Testis (tissue), 3 donors: ENCODE results near the gene CYTH4. TPM values are rescaled to one million over a fixed set of nuclear protein-coding genes. Genes with fewer than 3 reads are reported as not detected.

Experiments
- DNase-seq: peaks from one replicate; pipeline ENCODE4 v3.0.0-alpha.2; 2019
- H3K27ac ChIP-seq, 2 donors: fragments of 200-600 bp; sonication (generic); one replicate each; pipeline ENCODE4 v1.5.1; 2019
- H3K27me3 ChIP-seq: fragments of 200-600 bp; sonication (generic); one replicate; pipeline ENCODE4 v1.5.1; 2019
- H3K36me3 ChIP-seq: fragments of 200-600 bp; sonication (generic); one replicate; pipeline ENCODE4 v1.5.1; 2017; ENCODE audit warnings: low read depth; ENCODE audit errors: missing control alignments
- H3K4me1 ChIP-seq: fragments of 200-600 bp; sonication (generic); one replicate; pipeline ENCODE4 v1.5.1; 2019
- H3K4me3 ChIP-seq, 2 donors: fragments of 200-600 bp; sonication (generic); one replicate each; pipeline ENCODE4 v1.5.1; 2017 to 2019
- H3K9me3 ChIP-seq: fragments of 200-600 bp; sonication (generic); one replicate; pipeline ENCODE4 v1.5.1; 2017
- POLR2A ChIP-seq: fragments of 450-650 bp; IDR thresholded peaks from one replicate; pipeline ENCODE4 v1.6.1; 2017; ENCODE audit warnings: antibody characterized with exemption, mild to moderate bottlenecking, moderate library complexity
- WGBS, 2 donors: methylation state at CpG; one replicate each; pipeline ENCODE4 v1.1.5; 2018; 5-methylcytosine and 5-hydroxymethylcytosine counted together
- intact Hi-C: fragments of 100-400 bp; cut with DNase I; formaldehyde crosslinking; loops from one replicate; pipeline ENCODE4 v1.15.1; 2023; ENCODE audit warnings: low total_unique reads
- polyA plus RNA-seq: library from polyadenylated mRNA; stranded (reverse); fragments of 350-450 nt; fragmentation: Illumina TruSeq; extraction: RNeasy Lipid Tissue Mini Kit (QIAGEN cat#74804); gene quantifications from one replicate; pipeline ENCODE4 v1.2.3, GENCODE V29; 2014; ENCODE audit warnings: low read depth, low replicate concordance; ENCODE audit not compliant: insufficient read depth
- total RNA-seq, 2 donors: library from RNA; depleted of rRNA; stranded (reverse); fragments of >200 nt; gene quantifications; one replicate each; pipeline ENCODE4 v1.2.3, GENCODE V29; 2016
- TF ChIP-seq, protein P1 (sequence below), 3 experiments: fragments of 450-650 bp in 2 of 3; fragments of 200-600 bp in 1 of 3; sonication (generic) in 1 of 3; IDR thresholded peaks; one replicate each; pipeline ENCODE4 v1.5.1; 2016 to 2019; ENCODE audit warnings: antibody characterized with exemption in 3 of 3, mild to moderate bottlenecking in 2 of 3, moderate library complexity in 1 of 3

The CYTH4 gene
- total and polyA plus RNA-seq, 3 donors from 2014 or later = 2.7 to 7.2 (median 6.8) TPM

GRCh38 chr22:37269936-37270678 is 12.2 kb upstream of the CYTH4 start:
- no peaks in the 10 kb centered on the region for H3K9me3 ChIP-seq
- H3K4me3 ChIP-seq = no peak overlapping the region
- no peak for TF ChIP-seq POLR2A
- TF ChIP-seq, protein P1, sequence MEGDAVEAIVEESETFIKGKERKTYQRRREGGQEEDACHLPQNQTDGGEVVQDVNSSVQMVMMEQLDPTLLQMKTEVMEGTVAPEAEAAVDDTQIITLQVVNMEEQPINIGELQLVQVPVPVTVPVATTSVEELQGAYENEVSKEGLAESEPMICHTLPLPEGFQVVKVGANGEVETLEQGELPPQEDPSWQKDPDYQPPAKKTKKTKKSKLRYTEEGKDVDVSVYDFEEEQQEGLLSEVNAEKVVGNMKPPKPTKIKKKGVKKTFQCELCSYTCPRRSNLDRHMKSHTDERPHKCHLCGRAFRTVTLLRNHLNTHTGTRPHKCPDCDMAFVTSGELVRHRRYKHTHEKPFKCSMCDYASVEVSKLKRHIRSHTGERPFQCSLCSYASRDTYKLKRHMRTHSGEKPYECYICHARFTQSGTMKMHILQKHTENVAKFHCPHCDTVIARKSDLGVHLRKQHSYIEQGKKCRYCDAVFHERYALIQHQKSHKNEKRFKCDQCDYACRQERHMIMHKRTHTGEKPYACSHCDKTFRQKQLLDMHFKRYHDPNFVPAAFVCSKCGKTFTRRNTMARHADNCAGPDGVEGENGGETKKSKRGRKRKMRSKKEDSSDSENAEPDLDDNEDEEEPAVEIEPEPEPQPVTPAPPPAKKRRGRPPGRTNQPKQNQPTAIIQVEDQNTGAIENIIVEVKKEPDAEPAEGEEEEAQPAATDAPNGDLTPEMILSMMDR (IDR thresholded peaks at IDR 0.05) = no peak
- intact Hi-C loops = no loop called here
- WGBS, 2 donors = 78% methylated on average over 8 of the region's 8 CpGs
- H3K27ac ChIP-seq = no peak overlapping the region
- DNase-seq = no peak
- H3K4me1 ChIP-seq = no peaks in the 10 kb centered on the region
- no peaks in the 10 kb centered on the region for H3K27me3 ChIP-seq
- no peaks in the 10 kb centered on the region for H3K36me3 ChIP-seq

DNA sequence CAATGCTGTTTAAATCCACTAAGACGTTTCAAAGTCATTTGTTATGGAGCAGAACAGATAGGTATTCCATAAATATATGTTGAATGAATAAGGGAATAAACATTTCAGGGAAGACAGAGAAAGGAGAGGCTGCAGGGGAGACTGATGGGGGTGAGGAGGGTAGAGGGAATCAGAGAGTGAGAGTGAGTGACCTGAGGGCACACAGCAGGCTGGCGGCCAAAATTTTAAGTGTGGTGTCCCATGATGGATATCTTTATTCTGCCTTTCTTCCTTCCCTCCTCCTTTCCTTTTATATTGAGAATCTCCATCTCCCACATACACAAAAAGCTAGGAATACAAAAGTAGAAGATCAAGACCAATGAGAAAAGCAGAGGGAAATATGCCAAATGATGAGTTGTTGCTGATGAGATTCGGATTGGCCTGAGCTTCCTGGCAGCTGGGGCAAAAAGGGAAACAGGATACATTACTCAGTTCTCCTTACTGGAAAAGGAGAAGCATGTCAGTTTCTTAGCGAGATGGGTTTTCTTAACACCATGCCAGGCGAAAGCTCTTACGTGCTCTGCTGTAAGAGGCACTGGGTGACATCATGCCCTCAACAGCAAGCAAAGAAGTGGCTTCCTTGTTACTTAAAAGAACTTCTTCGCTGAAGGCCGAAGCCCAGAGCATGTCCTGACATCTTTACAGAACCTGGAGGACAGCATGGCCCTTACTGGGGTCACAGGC is 11.2 kb upstream of the CYTH4 start:
- TF ChIP-seq, protein P1 (IDR thresholded peaks at IDR 0.05) = no peak
- H3K27ac ChIP-seq = no peak overlapping the region
- intact Hi-C loops = no loop called here
- H3K36me3 ChIP-seq = no peaks in the 10 kb centered on the region
- DNase-seq = no peak
- H3K4me3 ChIP-seq = no peak overlapping the region
- WGBS, 2 donors = 78 to 82% methylated on average over 8 of the region's 8 CpGs
- no peaks in the 10 kb centered on the region for H3K4me1 ChIP-seq
- no peaks in the 10 kb centered on the region for H3K9me3 ChIP-seq
- H3K27me3 ChIP-seq = no peaks in the 10 kb centered on the region

DNA sequence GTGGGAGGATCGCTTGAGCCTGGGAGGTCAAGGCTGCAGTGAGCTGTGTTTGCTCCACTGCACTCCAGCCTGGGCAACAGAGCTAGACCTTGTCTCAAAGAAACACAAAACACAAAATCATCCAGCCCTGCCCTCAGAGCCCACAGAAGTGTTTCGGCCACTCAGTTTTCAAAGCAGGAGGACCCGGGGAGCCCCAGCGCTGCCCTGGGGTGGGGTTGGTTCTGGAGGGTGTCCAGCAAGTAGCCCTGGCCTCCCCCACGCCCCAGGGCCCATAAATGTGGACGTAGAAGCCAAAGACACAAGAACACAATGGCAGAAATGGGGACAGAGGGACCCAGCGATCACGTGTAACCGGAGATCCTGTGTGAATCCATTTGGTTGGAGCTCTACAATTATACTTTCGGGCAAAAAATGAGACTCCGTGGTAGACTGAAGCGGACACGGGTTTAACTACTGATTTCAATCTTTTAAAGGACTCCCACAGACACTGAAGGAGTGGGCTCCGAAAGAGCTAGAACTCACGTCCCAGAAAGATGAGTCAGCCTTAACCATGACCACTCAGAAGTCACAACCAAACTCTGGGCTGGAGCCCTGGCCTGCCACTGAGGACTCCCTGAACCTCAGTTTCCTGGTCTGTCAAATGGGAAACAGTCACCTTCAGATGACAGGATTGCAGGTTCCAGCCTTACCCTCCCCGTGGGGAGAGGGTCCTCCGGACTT is 9.0 kb upstream of the CYTH4 start:
- DNase-seq = no peak
- intact Hi-C loops = no loop called here
- WGBS, 2 donors = 59 to 69% methylated on average over 15 to 17 of the region's 17 CpGs
- H3K36me3 ChIP-seq = no peaks in the 10 kb centered on the region
- TF ChIP-seq POLR2A = no peak
- TF ChIP-seq, protein P1 (IDR thresholded peaks at IDR 0.05) = no peak
- H3K27ac ChIP-seq = no peak overlapping the region
- H3K9me3 ChIP-seq = no peaks in the 10 kb centered on the region
- no peak overlapping the region for H3K4me3 ChIP-seq
- H3K27me3 ChIP-seq = no peaks in the 10 kb centered on the region
- no peaks in the 10 kb centered on the region for H3K4me1 ChIP-seq

- no peak overlapping the region for H3K4me3 ChIP-seq
- no peaks in the 10 kb centered on the region for H3K27me3 ChIP-seq
- intact Hi-C loops = no loop called here
- H3K36me3 ChIP-seq = no peaks in the 10 kb centered on the region
- WGBS, 2 donors = 76 to 90% methylated on average over 8 of the region's 8 CpGs
- no peaks in the 10 kb centered on the region for H3K9me3 ChIP-seq
- TF ChIP-seq, protein P1 (IDR thresholded peaks at IDR 0.05) = no peak
- no peak for TF ChIP-seq POLR2A
- no peak for DNase-seq
- no peak overlapping the region for H3K27ac ChIP-seq
- no peaks in the 10 kb centered on the region for H3K4me1 ChIP-seq
These were observed 8.5 kb upstream of the CYTH4 start for GRCh38 chr22:37273846-37274225.
